Measurements from ENCODE around the gene NCK2.
A peak's percentile ranks its signal among the peaks of the same experiment; 100 is the strongest.

NCK2 gene

DNA sequence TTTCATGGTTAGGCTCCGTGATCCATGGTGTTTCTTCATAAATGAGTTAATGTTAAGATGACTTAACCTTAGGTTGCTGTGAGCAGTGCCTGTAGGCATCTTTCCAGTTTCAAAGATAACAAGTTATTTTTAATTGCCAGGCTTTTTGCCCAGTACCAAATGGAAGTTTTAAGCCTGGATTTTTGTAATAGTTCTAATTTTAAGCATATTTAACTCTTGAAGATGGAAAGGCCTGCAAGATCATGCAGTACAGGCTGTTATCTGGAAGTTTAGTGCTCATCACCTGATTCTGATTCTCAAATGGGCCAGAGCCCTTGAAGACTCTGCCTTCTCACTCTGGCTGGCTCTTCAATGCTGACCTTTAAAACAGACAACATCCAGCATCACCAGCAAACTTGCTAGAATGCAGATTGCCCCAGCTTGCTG, 141.3 kb downstream of the NCK2 start:
- DNase-seq (ENCODE audit: low spot score): no peak
- in situ Hi-C loops (cut with MboI; ENCODE audit: low pct_unique_long_range_greater_than_20kb, low sequenced_read_pairs, unreplicated experiment): no loop called here
- TF ChIP-seq, protein P1, sequence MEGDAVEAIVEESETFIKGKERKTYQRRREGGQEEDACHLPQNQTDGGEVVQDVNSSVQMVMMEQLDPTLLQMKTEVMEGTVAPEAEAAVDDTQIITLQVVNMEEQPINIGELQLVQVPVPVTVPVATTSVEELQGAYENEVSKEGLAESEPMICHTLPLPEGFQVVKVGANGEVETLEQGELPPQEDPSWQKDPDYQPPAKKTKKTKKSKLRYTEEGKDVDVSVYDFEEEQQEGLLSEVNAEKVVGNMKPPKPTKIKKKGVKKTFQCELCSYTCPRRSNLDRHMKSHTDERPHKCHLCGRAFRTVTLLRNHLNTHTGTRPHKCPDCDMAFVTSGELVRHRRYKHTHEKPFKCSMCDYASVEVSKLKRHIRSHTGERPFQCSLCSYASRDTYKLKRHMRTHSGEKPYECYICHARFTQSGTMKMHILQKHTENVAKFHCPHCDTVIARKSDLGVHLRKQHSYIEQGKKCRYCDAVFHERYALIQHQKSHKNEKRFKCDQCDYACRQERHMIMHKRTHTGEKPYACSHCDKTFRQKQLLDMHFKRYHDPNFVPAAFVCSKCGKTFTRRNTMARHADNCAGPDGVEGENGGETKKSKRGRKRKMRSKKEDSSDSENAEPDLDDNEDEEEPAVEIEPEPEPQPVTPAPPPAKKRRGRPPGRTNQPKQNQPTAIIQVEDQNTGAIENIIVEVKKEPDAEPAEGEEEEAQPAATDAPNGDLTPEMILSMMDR (IDR thresholded peaks at IDR 0.05; ENCODE audit: extremely low read depth, insufficient read depth, missing control alignments): no peak

GRCh38 chr2:105886687-105887086, 142.0 kb downstream of the NCK2 start:
- in situ Hi-C loops (cut with MboI; ENCODE audit: low pct_unique_long_range_greater_than_20kb, low sequenced_read_pairs, unreplicated experiment): no loop called here
- TF ChIP-seq, protein P1 (IDR thresholded peaks at IDR 0.05; ENCODE audit: extremely low read depth, insufficient read depth, missing control alignments): no peak
- no peak for DNase-seq (ENCODE audit: low spot score)

- in situ Hi-C loops (cut with MboI; ENCODE audit: low pct_unique_long_range_greater_than_20kb, low sequenced_read_pairs, unreplicated experiment): no loop called here
- TF ChIP-seq, protein P1 (IDR thresholded peaks at IDR 0.05; ENCODE audit: extremely low read depth, insufficient read depth, missing control alignments): no peak
- no peak for DNase-seq (ENCODE audit: low spot score)
These were observed 142.5 kb downstream of the NCK2 start for GRCh38 chr2:105887256-105887655.

- DNase-seq (ENCODE audit: low spot score): no peak
- TF ChIP-seq, protein P1 (IDR thresholded peaks at IDR 0.05; ENCODE audit: extremely low read depth, insufficient read depth, missing control alignments): peak; percentile 43
- in situ Hi-C loops (cut with MboI; ENCODE audit: low pct_unique_long_range_greater_than_20kb, low sequenced_read_pairs, unreplicated experiment): no loop called here
These were observed 143.9 kb downstream of the NCK2 start for GRCh38 chr2:105888625-105889024.

DNA sequence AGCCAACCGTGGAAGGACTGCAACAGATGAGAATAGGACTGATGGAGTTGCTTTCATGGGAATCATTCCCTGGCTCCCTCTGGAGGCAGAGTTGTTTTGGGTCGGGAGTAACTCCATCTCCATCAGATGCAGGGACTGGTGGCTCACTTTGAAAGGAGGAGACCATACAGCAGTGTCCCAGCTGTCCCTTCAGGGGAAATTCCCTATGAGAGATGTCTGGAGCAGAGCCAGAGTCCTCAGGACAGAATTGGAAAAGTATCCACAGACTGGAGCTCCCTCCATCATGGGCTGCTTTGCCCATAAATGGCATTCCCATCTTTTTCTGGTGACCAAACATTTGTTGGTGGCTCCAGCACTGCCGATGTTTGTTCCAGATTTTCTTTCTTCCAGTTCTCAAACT, 144.3 kb downstream of the NCK2 start:
- TF ChIP-seq, protein P1 (IDR thresholded peaks at IDR 0.05; ENCODE audit: extremely low read depth, insufficient read depth, missing control alignments): no peak
- in situ Hi-C loops (cut with MboI; ENCODE audit: low pct_unique_long_range_greater_than_20kb, low sequenced_read_pairs, unreplicated experiment): no loop called here

GRCh38 chr2:105890111-105890510, 145.4 kb downstream of the NCK2 start:
- in situ Hi-C loops (cut with MboI; ENCODE audit: low pct_unique_long_range_greater_than_20kb, low sequenced_read_pairs, unreplicated experiment): no loop called here
- no peak for DNase-seq (ENCODE audit: low spot score)
- TF ChIP-seq, protein P1 (IDR thresholded peaks at IDR 0.05; ENCODE audit: extremely low read depth, insufficient read depth, missing control alignments): no peak

More for the DNA sequence above, 144.3 kb downstream of the NCK2 start:
- no peak for DNase-seq (ENCODE audit: low spot score)

GRCh38 chr2:105890856-105891255, 146.1 kb downstream of the NCK2 start:
- in situ Hi-C loops (cut with MboI; ENCODE audit: low pct_unique_long_range_greater_than_20kb, low sequenced_read_pairs, unreplicated experiment): no loop called here
- DNase-seq (ENCODE audit: low spot score): no peak
- TF ChIP-seq, protein P1 (IDR thresholded peaks at IDR 0.05; ENCODE audit: extremely low read depth, insufficient read depth, missing control alignments): no peak
